ENCODE measurements around the gene WNT2B. TPM values are rescaled to one million over a fixed set of nuclear protein-coding genes. Genes with fewer than 3 reads are reported as not detected.

The WNT2B gene
- polyA plus RNA-seq, 3 donors: 0.07 to 0.79 TPM; not detected in 1

GRCh38 chr1:112557385-112557784 is 48.6 kb downstream of the WNT2B start:
- H3K4me2 ChIP-seq (replicated peaks; ENCODE audit: extremely low read depth, low read length, poor library complexity, severe bottlenecking): no peak overlapping the region
- Mint-ChIP-seq H3K4me1 (no peaks in the 10 kb centered on the region), H3K4me3 (no peak overlapping the region), H3K9me3 (no peaks in the 10 kb centered on the region), H3K27ac (peak overlapping the region in 1 of 7 donors; percentile 16), H3K27me3 (ENCODE audit: low read depth in 3 of 3) (no peaks in the 10 kb centered on the region), H3K36me3 (peaks cover 10 to 19% of the 10 kb centered on the region in 2 donors)
- no peak overlapping the region for H2AFZ ChIP-seq (ENCODE audit: insufficient read depth, low read depth, low read length, poor library complexity, severe bottlenecking)
- WGBS (ENCODE audit: insufficient coverage): no CpG with 5 or more reads among the region's 1 CpG
- no peak for DNase-seq
- intact Hi-C loops (cut with micrococcal nuclease): no loop called here
- H3K27me3 ChIP-seq (ENCODE audit: control insufficient read depth in 2 of 2, insufficient read depth in 2 of 2, low read length in 2 of 2): no peaks in the 10 kb centered on the region
- H3K9ac ChIP-seq (ENCODE audit: insufficient read depth, low read length, poor library complexity, severe bottlenecking): no peak overlapping the region
- no peaks in the 10 kb centered on the region for H4K20me1 ChIP-seq (ENCODE audit: insufficient read depth, low read length)
- no peaks in the 10 kb centered on the region for H3K9me3 ChIP-seq (replicated peaks in 1 of 2; ENCODE audit: control insufficient read depth in 1 of 2, insufficient read depth in 1 of 2, low read length in 2 of 2)
- H3K4me3 ChIP-seq (replicated peaks in 1 of 3; ENCODE audit: low read depth in 2 of 3, low read length in 3 of 3): no peak overlapping the region
- no peak for TF ChIP-seq CTCF (IDR thresholded peaks at IDR 0.05)
- no peak overlapping the region for H3K27ac ChIP-seq (ENCODE audit: low read depth in 1 of 2, low read length in 2 of 2)
- H3K36me3 ChIP-seq (replicated peaks in 1 of 2; ENCODE audit: control insufficient read depth in 1 of 2, insufficient read depth in 2 of 2, low read length in 2 of 2): no peaks in the 10 kb centered on the region
- no peaks in the 10 kb centered on the region for H3K79me2 ChIP-seq (ENCODE audit: insufficient read depth, low read length)
- no peaks in the 10 kb centered on the region for H3K4me1 ChIP-seq (ENCODE audit: control insufficient read depth in 1 of 2, insufficient read depth in 2 of 2, low read length in 2 of 2)

DNA sequence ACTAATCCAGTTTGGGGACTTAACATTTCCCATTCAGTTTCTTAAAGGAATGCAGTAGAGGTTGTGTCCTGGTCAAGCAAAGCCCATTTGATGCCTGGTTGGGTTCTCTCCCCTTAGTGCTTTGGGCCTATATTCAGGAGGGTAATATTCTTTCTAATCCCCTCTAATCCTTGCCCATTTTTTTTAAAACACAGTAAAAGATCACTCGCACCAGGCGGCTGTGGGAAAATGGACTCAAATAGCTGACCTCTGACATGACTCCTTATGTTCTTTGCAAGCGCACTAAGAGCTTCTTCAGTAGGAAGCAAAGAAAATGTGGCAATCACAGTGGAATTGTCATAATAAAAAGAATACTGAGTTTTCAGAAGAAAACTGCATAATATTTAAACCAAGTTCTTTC is 49.9 kb downstream of the WNT2B start:
- H3K27me3 ChIP-seq (ENCODE audit: control insufficient read depth in 2 of 2, insufficient read depth in 2 of 2, low read length in 2 of 2): no peaks in the 10 kb centered on the region
- no peaks in the 10 kb centered on the region for H3K4me1 ChIP-seq (ENCODE audit: control insufficient read depth in 1 of 2, insufficient read depth in 2 of 2, low read length in 2 of 2)
- H4K20me1 ChIP-seq (ENCODE audit: insufficient read depth, low read length): no peaks in the 10 kb centered on the region
- Mint-ChIP-seq H3K4me3 (no peak overlapping the region), H3K27ac (no peak overlapping the region), H3K9me3 (no peaks in the 10 kb centered on the region), H3K27me3 (ENCODE audit: low read depth in 3 of 3) (no peaks in the 10 kb centered on the region), H3K4me1 (no peaks in the 10 kb centered on the region), H3K36me3 (peaks cover 13 to 19% of the 10 kb centered on the region in 2 donors)
- no peaks in the 10 kb centered on the region for H3K79me2 ChIP-seq (ENCODE audit: insufficient read depth, low read length)
- H3K9me3 ChIP-seq (replicated peaks in 1 of 2; ENCODE audit: control insufficient read depth in 1 of 2, insufficient read depth in 1 of 2, low read length in 2 of 2): no peaks in the 10 kb centered on the region
- no peak overlapping the region for H3K4me3 ChIP-seq (replicated peaks in 1 of 3; ENCODE audit: low read depth in 2 of 3, low read length in 3 of 3)
- DNase-seq: no peak
- TF ChIP-seq CTCF (IDR thresholded peaks at IDR 0.05): no peak
- intact Hi-C loops (cut with micrococcal nuclease): no loop called here
- no peaks in the 10 kb centered on the region for H3K36me3 ChIP-seq (replicated peaks in 1 of 2; ENCODE audit: control insufficient read depth in 1 of 2, insufficient read depth in 2 of 2, low read length in 2 of 2)
- no peak overlapping the region for H2AFZ ChIP-seq (ENCODE audit: insufficient read depth, low read depth, low read length, poor library complexity, severe bottlenecking)
- no peak overlapping the region for H3K27ac ChIP-seq (ENCODE audit: low read depth in 1 of 2, low read length in 2 of 2)
- 92% methylated on average over 2 of the region's 3 CpGs for WGBS (ENCODE audit: insufficient coverage)
- no peak overlapping the region for H3K9ac ChIP-seq (ENCODE audit: insufficient read depth, low read length, poor library complexity, severe bottlenecking)
- H3K4me2 ChIP-seq (replicated peaks; ENCODE audit: extremely low read depth, low read length, poor library complexity, severe bottlenecking): no peak overlapping the region
